Activated B cell treated with CpG ODN at 0.5 μM for 24 hours (primary cell): ENCODE results near the gene ICAM5. TPM values are rescaled to one million over a fixed set of nuclear protein-coding genes. Genes with fewer than 3 reads are reported as not detected.

Experiments used
- ATAC-seq: fragments of 200-7000 bp; cut with Tn5 transposase; one replicate; pipeline ENCODE4 v1.10.0; 2021; ENCODE audit warnings: low read depth, mild to moderate bottlenecking, moderate library complexity
- CTCF ChIA-PET: fragments of 350-600 bp; sonication (Branson Sonifier 250); formaldehyde crosslinking; loops from one replicate; lab custom pipeline; 2021; ENCODE audit warnings: antibody characterized with exemption; lab: Charles Lee
- POLR2A ChIA-PET: fragments of 350-600 bp; sonication (Branson Sonifier 250); formaldehyde crosslinking; loops from one replicate; lab custom pipeline; 2021; ENCODE audit warnings: antibody characterized with exemption; lab: Charles Lee
- DNase-seq: peaks from one replicate; pipeline ENCODE4 v3.0.0; 2022
- H3K27ac Mint-ChIP-seq: one replicate; pipeline ENCODE4 v1.8.0; 2020; ENCODE audit warnings: mixed read lengths
- H3K27me3 Mint-ChIP-seq: one replicate; pipeline ENCODE4 v1.8.0; 2021; ENCODE audit warnings: mixed read lengths
- H3K36me3 Mint-ChIP-seq: one replicate; pipeline ENCODE4 v1.8.0; 2021; ENCODE audit warnings: low read depth, mixed read lengths
- H3K4me1 Mint-ChIP-seq: one replicate; pipeline ENCODE4 v1.8.0; 2021; ENCODE audit warnings: mixed read lengths
- H3K4me3 Mint-ChIP-seq: one replicate; pipeline ENCODE4 v1.8.0; 2020; ENCODE audit warnings: mild to moderate bottlenecking, mixed read lengths
- H3K9me3 Mint-ChIP-seq: one replicate; pipeline ENCODE4 v1.8.0; 2020; ENCODE audit warnings: mixed read lengths
- CTCF ChIP-seq: fragments of 200-600 bp; IDR thresholded peaks from one replicate; pipeline ENCODE4 v1.8.0; 2022; ENCODE audit warnings: antibody characterized with exemption, mild to moderate bottlenecking
- intact Hi-C: fragments of 100-400 bp; cut with micrococcal nuclease; formaldehyde crosslinking; loops from one replicate; pipeline ENCODE4 v1.15.1; 2024
- total RNA-seq: library from RNA; stranded (reverse); gene quantifications from 2 replicates; pipeline ENCODE4 v1.2.3, GENCODE V29; 2022

ICAM5 gene
- total RNA-seq, 1 donor from 2014 or later, result 1.2 TPM

- no peaks in the 10 kb centered on the region for H3K27me3 Mint-ChIP-seq
- DNase-seq, result peak; percentile 85
- H3K36me3 Mint-ChIP-seq, result peaks cover 49% of the 10 kb centered on the region
- H3K4me3 Mint-ChIP-seq, result peak within 1 kb of the TSS; percentile 87
- no peak for TF ChIP-seq CTCF
- peak; percentile 92 for ATAC-seq
- peak within 1 kb of the TSS; percentile 71 for H3K27ac Mint-ChIP-seq
- intact Hi-C loops, result loop anchor here (1.0 kb wide), 1 partner anchor 44 kb away; the partner anchor contains the start of gene ICAM1
- peaks cover 15% of the 10 kb centered on the region for H3K4me1 Mint-ChIP-seq
- POLR2A ChIA-PET, result interaction anchor here (0.6 to 2.2 kb wide), 4 partner anchors 8 to 102 kb away, joined by 3 to 13 read pairs (median 8); partner anchors contain the start of genes ICAM1 and RAVER1
- no peaks in the 10 kb centered on the region for H3K9me3 Mint-ChIP-seq
- CTCF ChIA-PET, result interaction anchor here (0.6 kb wide), 1 partner anchor 113 kb away, joined by 4 read pairs; no protein-coding TSS in a partner anchor
These were observed 25.8 kb downstream of the ICAM5 start, which contains the start of gene FDX2 for GRCh38 chr19:10315335-10316214. TSS of gene FDX2 (minus strand) at chr19:10316015. CDS start at chr19:10315996, 19 bp downstream.

GRCh38 chr19:10316229-10317044 is 26.7 kb downstream of the ICAM5 start:
- ATAC-seq, result no peak

GRCh38 chr19:10317045-10317856 is 27.5 kb downstream of the ICAM5 start:
- POLR2A ChIA-PET, result interaction anchor here (1.7 kb wide), 1 partner anchor 46 kb away, joined by 4 read pairs; no protein-coding TSS in a partner anchor
- no peaks in the 10 kb centered on the region for H3K27me3 Mint-ChIP-seq
- intact Hi-C loops, result no loop called here
- DNase-seq (no peak), ATAC-seq (no peak)
- H3K36me3 Mint-ChIP-seq, result peaks cover 59% of the 10 kb centered on the region
- no peak overlapping the region for H3K27ac Mint-ChIP-seq
- no peaks in the 10 kb centered on the region for H3K9me3 Mint-ChIP-seq
- no peak for TF ChIP-seq CTCF
- H3K4me1 Mint-ChIP-seq, result peaks cover 15% of the 10 kb centered on the region
- CTCF ChIA-PET, result no interaction called here
- no peak overlapping the region for H3K4me3 Mint-ChIP-seq

More at GRCh38 chr19:10316229-10317044, 26.7 kb downstream of the ICAM5 start:
- Mint-ChIP-seq H3K4me1 (peaks cover 15% of the 10 kb centered on the region), H3K27me3 (no peaks in the 10 kb centered on the region), H3K4me3 (peak overlapping the region; percentile 87), H3K27ac (peak overlapping the region; percentile 71), H3K9me3 (no peaks in the 10 kb centered on the region), H3K36me3 (peaks cover 51% of the 10 kb centered on the region)
- TF ChIP-seq CTCF, result no peak
- no peak for DNase-seq
- intact Hi-C loops, result loop anchor here (1.0 kb wide), 1 partner anchor 45 kb away; the partner anchor contains the start of gene ICAM1
- POLR2A ChIA-PET, result interaction anchor here (1.7 kb wide), 2 partner anchors 16 to 45 kb away, joined by 4 to 10 read pairs; partner anchors contain the start of gene RAVER1
- CTCF ChIA-PET, result no interaction called here

- Mint-ChIP-seq H3K4me3 (no peak overlapping the region), H3K9me3 (no peaks in the 10 kb centered on the region), H3K4me1 (peaks cover 15% of the 10 kb centered on the region), H3K27ac (no peak overlapping the region), H3K27me3 (no peaks in the 10 kb centered on the region), H3K36me3 (peaks cover 59% of the 10 kb centered on the region)
- ChIA-PET POLR2A (interaction anchor here (0.5 to 1.7 kb wide), 2 partner anchors 32 to 46 kb away, joined by 3 to 4 read pairs; no protein-coding TSS in a partner anchor), CTCF (no interaction called here)
- no peak for TF ChIP-seq CTCF
- DNase-seq (no peak), ATAC-seq (no peak)
- intact Hi-C loops, result no loop called here
These were observed 28.2 kb downstream of the ICAM5 start for GRCh38 chr19:10317857-10318462.
